HG03432 (cell line): ENCODE data around the gene SERINC3.

ENCODE experiments used
- ATAC-seq: cut with Tn5 transposase; IDR thresholded peaks from one replicate; pipeline ENCODE4 v1.9.1; 2021; ENCODE audit warnings: mild to moderate bottlenecking, moderate library complexity; ENCODE audit not compliant: unreplicated experiment

The SERINC3 gene

DNA sequence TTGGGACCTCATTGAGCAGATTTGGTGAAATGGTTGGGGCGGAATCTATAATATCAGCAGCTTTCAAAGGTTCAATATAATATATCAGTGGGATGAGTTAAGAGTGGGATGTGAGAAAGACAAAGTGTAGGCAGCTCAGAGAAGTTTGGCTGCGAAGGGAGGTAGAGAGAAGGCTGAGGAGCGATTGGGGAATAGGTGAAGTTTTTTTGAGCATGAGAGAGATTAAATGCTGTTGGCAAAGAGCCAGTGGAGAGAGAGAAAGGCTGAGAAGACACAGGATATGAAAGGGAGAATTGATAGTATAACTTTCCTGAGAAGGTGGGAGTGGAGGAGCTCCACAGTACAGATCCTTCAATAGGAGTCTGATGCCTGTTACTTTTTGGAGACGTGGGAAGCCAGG is 12.1 kb upstream of the SERINC3 start:
- ATAC-seq = no peak

DNA sequence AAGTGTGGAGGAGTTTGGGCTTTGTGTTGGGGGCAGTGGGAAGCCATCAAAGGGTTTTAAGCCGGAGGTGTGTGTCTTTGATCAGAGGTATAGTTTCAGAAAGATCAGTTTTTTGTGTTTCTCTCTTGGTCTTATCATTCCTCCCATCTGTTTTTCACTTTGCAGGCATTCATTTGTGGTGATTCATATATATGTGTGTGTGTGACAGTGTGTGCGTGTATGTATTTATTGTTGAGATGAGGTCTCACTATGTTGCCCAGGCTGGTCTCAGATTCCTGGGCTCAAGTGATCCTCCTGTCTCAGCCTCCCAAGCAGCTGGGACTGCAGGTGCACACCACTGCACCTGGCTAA is 11.1 kb upstream of the SERINC3 start:
- no peak for ATAC-seq

DNA sequence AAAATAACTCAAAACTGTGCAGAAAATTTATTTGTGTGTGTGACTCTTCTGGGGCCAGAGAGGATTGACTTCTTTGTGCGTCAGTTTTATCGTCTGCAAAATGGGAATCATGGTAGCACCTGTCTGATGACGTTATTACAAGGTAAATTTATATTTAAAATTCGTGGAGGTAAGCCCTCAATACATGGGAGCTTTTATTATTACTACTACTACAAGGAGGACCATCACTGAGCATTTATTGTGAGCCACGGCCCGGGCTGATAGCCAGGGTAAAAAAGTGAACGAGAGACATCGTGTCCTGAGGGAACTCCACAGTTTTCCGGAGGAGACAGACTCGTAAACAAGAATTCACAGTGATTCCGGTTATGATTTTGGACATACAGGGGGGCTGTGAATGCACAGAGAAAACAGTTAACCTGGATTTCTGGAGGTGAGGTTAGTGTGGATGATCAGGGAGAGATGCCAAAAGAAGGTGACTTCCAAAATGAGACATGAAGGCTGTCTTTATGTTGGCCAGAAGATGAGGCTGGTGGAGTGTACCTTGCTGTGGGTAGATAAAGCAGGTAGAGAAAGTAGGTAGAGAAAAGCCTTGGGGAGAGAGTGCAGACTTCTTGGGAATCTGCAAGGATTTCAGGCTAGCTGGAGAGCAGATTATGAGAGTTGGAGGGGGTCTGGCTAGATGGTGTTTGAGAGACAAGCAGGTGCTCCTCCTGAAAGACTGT is 10.6 kb upstream of the SERINC3 start:
- ATAC-seq = no peak

DNA sequence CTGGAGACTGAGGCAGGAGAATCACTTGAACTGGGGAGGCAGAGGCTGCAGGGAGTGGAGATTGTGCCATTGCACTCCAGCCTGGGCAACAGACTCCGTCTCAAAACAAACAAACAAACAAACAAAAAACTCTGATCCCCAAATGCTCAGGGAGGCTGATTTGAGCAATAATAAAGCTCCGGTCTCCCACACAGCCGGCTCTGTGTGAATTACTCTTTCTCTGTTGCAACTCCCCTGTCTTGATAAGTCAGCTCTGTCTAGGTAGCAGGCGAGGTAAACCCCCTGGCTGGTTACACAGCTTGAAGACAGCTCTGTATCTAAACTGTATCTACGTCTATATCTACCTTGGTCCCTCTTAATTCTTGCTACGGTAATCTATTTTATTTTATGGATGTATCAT is 6.4 kb upstream of the SERINC3 start:
- ATAC-seq = no peak

DNA sequence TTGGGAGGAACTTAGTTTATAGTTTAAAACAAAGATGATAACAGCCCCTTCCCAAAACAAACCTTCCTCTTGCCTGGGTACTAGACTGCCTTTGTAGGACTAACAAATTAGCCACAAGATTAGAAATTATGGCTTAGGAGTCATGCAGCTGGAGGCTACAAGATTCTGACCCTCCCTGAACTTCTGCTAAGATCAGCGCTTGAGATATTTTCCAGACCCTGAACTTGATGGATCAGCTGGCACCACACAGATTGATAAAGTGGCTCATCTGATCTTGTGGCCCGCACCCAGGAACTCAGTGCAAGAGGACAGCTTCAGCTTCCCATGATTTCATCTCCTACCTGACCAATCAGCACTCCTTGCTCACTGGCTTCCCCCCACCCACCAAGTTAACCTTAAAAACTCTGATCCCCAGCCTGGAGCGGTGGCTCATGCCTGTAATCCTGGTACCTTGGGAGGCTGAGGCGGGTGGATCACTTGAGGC is 5.9 kb upstream of the SERINC3 start:
- ATAC-seq = no peak

DNA sequence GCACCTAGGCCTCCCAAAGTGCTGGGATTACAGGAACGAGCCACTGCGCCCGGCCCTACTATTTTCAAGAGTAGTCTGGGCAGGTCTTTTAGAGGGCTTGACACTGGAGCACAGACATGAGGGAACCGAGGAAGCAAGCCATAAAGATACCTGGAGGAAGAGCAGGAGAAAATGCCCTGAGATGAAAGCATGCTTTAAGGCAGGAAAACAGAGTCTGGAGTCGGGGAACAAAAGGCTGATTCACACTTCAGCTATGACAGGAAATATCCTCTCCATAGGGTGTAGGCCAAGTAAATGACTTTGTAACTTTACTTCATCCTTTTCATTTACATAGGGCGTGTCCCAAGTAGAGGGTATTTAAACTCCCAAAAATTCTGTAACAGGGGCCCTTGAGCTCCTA is 4.3 kb upstream of the SERINC3 start:
- no peak for ATAC-seq

DNA sequence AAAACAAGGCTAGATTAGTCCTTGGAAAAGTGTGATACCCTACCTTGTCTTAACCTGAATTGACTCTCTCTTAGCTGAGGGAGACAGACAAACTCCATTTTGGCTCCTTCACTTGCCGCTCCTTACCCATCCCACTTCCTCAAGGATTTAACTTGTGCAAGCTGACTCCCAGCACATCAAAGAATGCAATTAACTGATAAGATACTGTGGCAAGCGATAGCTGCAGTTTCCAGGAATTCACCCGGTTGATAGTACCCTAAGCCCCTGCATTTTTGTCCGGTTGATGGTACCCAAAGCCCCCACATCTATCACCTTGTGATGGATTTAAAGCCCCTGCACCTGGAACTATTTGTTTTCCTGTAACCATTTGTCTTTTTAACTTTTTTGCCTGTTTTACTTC is 1.9 kb upstream of the SERINC3 start:
- ATAC-seq = no peak

DNA sequence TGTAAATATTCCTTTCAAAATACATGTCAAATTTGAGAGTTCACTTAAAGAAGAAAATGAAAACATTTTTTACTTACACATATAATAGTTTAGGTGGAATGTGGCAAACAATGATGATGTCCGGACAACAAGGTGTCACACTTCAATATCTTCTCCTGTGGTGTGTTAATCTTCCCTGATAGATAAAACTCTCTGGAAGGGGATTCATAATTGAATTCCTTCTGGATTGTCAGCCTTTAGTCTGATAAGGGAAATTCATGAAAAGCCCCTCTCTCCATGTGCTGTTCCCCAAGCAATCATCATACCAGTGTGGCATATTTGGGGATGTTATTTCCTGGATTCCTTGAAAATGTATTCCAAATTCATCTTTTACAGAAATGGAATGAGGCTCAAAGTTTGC is 971 bp upstream of the SERINC3 start:
- ATAC-seq = no peak

DNA sequence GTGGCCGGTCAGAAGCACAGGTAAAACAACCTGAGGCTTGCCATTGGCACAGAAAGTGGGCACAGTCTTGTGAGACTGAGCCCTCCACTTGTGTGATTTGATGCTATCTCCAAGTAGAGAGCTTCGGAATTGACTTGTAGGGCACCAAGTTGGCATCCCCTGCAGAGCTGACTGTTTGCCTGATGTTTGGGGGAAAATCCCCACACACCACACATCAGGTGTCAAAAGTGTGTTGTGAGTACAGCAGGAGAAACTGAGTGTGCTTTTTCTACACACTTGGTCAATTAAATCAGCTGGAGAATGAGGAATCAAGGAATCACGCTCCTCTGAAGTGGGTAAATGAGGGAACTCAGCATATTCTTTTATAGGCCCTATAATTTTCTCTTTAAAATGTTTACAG is 989 bp downstream of the SERINC3 start:
- no peak for ATAC-seq

DNA sequence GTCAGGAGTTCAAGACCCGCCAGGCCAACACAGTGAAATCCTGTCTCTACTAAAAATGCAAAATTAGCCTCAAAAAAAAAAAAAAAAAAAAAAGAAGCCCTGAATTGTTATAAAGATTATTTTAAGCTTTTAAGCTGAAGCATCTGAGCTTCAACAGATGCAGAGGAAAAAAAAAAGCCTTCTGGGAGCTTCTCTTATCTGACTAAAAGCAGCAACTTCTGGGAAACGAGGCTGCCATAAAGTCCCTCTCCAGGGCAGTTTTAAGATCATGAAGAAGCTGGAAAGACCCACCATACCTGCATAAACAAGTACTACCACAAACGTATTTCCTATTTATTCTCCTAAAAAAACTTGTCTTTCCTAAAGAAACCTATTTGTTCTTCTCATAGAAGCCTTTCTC is 3.6 kb downstream of the SERINC3 start:
- no peak for ATAC-seq

DNA sequence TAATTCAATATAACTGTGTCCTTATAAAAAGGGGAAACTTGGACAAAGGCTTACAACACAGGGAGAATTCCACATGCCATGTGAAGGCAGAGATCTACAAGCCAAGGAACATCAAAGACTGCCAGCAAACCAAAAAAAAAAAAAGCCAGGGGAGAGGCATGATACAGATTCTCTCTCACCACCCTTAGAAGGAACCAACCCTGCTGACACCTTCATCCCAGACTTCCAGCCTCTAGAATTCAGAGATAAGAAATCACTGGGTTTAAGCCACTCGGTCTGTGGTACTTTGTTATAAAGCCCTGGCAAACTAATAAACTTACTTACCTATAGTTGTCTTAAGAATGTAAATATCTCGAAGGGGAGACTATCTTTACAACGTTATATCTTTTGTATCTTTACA is 4.4 kb downstream of the SERINC3 start:
- no peak for ATAC-seq

DNA sequence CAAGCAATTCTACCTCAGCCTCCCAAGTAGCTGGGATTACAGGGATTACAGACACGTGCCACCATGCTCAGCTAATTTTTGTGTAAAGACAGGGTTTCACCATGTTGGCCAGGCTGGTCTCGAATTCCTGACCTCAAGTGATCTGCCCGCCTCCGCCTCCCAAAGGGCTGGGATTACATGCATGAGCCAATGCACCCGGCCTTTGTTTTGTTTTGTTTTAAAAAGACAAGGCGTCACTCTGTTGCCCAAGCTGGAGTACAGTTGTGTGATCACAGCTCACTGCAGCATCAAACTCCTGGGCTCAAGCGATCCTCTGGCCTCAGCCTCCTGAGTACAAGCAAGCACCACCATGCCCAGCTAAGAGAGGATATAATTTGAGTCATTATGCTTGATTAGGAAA is 5.4 kb downstream of the SERINC3 start:
- ATAC-seq = no peak

DNA sequence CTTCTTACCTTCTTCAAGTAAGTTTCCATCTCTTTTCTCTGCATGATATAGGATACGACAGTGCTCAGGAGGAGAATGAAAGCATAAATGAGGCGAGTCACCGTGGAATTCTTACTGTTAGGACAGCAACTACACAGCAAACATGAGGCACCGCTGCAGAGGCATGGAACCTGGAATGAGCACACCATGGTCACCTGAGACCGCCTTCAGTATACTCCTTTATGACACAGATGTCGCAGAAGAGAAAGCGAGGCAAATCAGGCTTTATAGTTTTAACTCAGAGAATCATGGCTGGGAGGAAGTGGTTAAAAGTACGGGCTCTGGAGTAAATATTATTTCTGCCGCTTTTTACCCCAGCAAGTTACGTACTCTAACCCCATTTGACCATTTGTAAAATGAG is 8.0 kb downstream of the SERINC3 start:
- no peak for ATAC-seq

DNA sequence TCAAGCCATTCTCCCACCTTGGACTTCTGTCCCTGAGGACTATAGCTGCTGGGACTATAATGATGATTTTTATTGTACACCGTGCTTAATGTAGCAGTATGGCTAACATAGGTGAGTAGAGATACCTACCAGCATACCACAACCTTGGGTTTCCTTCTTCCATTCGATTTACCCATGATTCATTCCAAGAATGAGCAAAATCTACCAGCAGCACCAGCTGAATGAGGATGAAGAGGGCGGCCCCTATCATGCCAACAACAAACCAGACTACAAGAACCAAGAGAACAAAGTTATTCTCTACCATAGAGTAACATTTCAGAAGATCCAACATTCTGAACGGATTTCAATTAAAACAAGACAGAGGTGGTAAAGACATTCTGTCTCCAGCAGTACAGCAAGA is 12.1 kb downstream of the SERINC3 start:
- ATAC-seq = no peak

DNA sequence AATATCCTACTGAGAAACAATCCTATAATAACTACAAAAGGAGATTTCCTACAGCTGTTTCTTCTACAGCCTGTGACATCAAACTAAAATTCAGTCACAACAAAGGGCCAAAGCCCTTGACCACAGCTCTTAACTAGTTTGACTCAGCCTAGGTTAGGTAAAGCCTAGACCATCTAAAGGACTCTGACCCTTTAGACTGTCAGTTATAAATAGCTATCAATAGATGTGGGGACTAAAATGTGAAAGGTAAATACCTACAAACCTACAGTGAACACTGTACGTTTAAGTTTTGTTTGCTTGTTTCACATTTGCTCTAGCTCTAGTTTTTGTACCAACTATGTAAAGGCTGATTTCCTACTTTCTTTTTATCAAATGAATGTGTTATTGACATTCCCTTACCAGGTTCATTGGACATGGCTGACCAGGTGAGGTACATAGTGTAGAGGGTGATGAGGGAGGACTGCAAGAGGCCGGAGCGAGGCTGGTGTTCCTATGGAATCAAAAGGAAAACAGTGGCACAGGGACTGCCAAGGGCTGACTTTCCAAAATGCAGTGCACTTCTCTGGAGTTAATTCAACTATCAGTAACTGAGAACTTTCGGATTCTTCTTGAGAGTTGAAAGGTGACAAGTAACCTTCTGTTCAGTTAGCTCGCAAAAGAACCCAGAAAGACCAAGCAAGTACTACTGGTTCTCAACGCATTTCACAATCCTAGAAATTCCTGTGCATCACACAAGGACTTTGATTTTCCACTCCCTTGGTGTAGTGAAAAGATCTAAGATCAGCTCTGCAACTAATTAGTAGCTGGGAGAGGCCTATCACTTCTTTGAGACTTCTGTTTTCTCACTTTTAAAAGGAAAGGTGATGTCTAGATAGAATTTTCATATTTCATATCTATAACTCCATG is 17.2 kb downstream of the SERINC3 start:
- no peak for ATAC-seq

DNA sequence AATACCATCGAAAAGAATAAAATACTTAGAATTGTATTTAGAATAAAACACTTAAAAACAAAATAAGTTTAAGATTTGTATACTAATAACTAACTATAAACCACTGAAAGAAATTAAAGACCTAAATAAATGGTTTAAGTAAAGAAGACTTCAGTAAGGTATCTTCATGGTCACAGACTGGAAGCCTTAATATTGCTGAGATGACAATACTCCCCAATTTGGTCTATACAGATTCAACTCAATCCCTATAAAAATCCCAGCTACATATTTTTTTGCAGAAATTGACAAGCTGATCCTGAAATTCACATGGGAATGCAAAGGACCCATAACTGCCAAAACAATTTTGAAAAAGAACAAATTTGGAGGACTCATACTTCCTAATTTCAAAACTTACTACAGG is 18.9 kb downstream of the SERINC3 start:
- ATAC-seq = no peak

DNA sequence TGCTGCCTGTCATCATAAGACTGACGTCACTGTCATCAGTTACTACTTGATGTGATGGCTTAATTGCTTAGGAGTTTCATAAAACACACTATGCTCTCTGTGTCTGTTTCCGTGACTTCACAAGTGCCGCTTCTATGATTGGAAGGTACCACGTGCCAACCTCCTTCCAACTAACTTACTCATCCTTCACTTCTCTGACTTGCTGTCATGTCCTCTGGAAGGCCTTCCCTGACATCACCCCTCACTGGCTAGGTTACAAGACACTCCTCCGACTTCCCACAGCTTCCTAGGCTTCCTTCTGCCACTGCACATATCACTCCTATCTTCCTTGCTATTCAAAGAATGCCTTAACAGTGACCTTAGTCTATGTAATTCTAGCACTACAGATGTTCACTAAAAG is 20.4 kb downstream of the SERINC3 start:
- ATAC-seq = no peak

DNA sequence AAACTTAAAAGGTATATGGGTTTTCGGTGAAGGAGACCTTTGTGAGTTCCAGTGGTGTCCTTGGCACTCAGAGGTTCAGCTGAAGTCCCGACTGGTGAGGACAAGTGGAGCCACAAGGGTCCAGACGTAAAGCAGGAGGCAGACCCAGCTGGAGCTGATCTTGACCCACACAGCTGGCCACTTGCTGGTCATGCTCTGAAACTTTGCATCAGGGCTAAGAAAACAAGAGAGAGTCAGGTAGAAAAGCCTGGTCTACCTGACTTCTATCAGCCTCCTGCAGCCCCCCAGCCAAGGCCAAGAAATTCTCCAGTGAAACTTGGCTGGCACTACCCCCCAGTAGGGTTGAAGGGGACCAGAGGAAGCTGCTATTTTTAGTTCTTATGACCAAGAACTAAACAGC is 21.6 kb downstream of the SERINC3 start:
- ATAC-seq = no peak

DNA sequence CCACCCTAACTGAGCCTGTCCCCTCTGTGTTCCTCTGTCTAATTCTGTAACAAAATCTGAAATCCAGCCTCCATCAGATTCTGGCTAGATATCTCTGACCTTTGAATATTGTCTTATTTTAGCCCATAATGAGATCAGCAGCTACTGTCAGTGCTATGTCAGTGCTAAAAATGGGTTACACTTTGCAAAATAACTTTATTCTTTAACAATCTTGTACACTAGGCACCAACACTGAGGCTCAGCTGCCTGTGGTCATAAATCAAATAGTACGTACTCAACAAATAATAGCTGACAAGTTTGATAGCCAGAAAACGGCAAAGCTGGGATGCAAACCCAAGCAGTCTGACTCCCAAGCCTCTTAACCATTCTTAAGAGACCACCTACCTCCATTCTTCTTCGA is 24.1 kb downstream of the SERINC3 start:
- ATAC-seq = no peak

DNA sequence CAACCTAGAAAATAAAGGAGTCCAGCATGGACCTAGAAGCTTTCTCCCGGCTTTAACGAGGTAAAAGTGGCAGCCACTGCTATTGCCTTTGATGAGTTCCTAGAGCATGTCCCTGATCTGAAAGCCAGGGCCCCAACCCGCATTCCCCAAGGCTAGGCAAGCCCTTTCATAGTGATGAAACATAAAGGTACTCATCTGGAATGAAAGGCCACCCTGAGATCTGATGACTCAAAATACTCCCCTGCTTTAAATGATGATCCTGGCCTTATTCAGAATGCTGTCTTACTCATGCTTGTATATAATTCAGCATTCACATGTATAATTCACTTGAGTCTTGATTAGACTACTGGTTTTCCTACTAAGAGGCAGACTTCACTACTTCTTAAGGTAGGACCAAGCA is 24.9 kb downstream of the SERINC3 start:
- ATAC-seq = no peak

DNA sequence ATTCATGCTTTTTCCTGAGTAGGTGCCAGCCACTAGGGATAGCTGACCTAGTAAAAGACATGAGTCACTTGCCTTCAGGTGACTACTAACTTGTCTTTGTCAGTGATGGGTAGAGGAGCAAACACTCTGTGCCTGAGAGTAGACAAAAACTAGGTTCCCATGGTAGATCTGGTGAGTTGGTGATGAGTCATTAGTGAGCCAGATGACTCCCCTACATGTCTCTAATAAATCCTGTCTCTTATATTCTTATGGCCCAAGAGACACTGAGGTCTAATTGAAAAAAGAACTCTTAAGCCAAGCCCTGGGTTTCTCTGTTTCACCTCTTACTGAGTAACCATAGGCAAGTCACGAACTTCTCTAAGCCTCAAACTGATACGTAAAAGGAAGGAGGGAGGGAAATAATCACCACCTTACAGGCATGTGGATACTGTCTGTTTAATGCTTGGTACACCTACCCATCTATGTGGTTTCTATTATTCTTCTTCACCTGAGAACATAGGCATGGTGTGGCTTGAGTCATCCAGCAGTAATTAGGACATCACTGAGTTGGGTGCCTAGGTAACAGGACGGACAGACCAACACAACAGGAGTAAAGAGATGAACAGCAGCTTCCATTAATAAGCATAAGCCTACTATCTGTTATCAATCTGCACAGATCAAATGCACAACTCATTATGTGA is 25.9 kb downstream of the SERINC3 start:
- no peak for ATAC-seq

DNA sequence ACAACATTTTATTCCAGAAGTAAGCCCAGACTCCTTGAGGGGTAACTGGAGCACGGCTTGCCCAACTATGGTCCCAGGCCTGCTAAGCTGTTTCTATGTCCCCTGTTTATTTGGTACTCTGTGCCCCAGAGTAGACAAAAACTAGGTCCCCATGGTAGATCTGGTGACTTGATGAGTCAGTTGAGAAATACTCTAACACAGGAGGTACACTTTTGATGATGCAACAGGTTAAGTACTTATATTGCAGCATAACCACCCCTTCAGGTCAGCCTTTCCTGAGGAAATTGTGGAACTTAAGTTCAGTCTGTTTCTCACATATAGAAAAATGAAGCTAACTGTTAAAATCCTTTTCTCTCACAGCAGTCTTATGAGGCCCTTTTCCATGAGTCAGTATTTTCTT is 26.6 kb downstream of the SERINC3 start:
- ATAC-seq = no peak
